CMK (cell line): Measurements from ENCODE around the gene ABHD12.
"Not testable (repeated sequence)": the region's sequence is repeated elsewhere in the genome, so short reads cannot be mapped to it uniquely, and the experiment has no call there.

Source experiments
- DNase-seq: peaks from one replicate; pipeline ENCODE4 v3.0.0-alpha.2; 2010; ENCODE audit warnings: low read depth

ABHD12 gene

DNA sequence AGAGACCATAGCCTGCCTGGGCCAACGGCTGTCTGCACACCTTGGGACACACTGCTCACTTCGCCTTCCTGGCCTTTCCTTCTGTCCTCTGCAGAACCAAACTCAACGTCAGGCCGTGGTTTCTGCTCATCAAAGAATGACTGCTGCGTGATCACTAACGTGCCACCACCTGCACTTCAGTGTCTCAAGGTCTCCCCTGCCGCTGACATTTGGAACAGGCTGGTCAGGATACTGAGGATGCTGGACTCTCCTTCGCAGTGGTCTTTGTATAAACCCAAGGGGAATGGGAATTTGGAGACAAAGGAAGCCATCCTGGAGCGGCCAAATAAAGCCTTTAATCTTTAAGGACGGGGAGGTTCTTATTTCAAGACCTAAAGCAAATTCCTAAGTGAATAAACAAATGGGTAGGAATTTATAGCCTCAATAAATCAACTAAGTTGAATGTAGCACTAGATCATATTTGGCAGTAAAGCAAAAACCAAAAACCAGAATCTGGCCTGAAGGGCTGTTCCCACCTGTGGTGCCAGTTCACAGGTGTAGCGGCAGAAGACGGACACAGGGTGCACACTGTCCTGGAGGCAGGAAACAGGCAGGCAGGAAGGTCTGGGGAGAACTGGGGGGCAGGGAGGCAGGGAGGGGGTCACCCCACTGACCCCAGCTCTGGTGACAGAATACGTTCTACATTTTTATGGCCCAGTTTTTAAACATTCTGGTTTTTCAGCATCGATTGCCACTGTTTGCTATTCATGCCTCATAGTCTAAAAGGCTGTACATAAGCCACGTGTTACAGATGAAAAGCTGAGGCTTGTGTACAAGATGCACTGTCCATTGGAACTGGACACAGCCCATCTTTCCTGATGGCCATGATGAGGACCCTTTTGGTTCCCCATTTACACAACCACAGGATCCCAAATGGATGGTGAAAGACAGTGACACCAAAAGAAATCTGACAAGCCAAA, 36.6 kb downstream of the ABHD12 start:
- DNase-seq: no peak

DNA sequence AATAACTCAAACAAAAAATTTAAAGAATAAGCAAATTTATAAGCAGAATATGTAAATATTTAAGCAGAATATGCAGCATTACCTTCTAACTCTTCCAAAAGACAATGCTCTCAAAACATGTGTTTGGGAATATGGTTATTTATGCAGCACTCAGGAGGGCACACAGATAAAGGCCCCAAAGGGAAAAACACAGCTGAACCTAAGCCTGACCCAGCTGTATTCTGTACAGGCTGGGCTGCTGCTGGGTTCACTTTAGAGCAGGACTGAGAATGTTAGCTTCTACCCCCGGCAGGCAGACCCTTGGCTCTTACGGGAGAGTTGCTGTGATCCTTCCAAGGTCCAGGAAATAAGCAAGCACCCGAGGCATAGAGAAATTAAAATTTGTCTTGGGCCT, 37.3 kb downstream of the ABHD12 start:
- DNase-seq: no peak

DNA sequence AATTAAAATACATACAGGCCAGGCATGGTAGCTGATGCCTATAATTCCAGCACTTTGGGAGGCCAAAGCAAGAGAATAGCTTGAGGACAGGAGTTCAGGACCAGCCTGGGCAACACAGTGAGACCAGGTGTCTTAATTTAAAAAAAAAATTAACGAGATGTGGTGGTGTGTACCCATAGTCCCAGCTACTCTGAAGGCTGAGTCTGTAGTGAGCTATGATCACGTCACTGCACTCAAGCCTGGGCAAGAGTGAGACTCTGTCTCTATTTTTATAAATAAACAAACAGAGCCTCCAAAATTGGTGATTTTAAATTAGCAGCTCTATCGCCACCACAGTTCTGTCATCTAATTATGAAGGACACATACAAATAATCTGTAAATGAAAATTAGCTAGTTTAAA, 37.9 kb downstream of the ABHD12 start:
- no peak for DNase-seq

DNA sequence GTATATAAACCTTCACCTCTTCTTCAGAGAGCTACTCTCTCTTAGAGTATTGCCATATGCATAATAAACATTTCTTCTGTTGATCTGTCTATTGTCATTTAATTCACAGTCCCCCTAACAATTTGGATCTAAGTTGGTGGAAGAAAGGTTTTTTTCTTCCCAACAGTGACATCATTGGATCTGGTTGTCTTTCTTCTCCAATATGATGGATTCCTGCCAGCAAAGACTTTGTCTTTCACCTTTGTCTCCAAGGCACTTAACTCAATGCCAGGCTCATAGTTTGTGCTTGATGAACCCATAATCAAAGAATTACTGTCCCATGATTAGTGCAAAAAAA, 39.6 kb downstream of the ABHD12 start:
- no peak for DNase-seq

DNA sequence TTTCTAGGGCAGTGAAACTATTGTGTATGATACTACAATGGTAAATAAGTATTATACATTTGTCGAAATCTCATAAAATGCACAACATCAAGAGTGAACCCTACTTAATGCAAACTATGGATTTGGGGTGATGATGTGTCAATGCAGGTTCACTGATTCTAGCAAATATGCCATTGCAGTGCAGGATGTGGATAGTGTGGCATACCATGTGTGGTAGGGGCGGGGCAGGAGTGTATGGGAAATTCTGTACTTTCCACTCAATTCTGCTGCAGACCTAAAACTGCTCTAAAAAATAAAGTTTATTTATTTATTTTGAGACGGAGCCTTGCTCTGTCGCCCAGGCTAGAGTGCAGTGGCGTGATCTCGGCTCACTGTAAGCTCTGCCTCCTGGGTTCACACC, 44.3 kb downstream of the ABHD12 start:
- DNase-seq: no peak

DNA sequence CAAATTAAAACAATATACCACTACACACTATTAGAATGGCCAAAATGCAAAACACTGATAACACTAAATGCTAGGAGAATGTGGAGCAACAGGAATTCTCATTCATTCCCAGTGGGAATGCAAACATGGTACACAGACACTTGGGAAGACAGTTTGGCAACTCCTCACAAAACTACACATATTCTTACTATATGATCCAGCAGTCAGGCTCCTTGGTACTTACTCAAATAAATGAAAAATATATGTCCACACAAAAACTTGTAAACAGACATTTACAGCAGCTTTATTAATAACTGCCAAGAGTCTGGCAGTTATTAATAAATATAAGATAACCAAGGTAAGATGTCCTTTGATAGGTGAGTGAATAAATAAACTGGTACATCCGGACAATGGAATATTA, 44.9 kb downstream of the ABHD12 start:
- DNase-seq: no peak

DNA sequence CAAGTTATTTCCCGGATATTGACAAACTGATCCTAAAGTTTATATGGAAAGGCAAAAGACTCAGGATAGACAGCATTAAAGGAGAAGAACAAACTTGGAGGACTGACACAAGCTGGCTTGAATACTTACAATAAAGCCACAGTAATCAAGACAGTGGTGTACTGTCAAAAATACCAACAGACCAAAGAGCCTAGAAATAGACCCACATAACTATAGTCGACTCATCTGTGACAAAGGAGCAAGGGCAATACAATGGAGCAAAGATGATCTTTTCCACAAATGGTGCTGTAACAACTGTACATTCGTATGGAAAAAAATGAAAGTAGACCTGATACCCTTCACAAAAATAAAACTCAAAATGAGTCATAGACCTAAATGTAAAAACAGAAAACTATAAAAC, 46.0 kb downstream of the ABHD12 start:
- DNase-seq: no peak

DNA sequence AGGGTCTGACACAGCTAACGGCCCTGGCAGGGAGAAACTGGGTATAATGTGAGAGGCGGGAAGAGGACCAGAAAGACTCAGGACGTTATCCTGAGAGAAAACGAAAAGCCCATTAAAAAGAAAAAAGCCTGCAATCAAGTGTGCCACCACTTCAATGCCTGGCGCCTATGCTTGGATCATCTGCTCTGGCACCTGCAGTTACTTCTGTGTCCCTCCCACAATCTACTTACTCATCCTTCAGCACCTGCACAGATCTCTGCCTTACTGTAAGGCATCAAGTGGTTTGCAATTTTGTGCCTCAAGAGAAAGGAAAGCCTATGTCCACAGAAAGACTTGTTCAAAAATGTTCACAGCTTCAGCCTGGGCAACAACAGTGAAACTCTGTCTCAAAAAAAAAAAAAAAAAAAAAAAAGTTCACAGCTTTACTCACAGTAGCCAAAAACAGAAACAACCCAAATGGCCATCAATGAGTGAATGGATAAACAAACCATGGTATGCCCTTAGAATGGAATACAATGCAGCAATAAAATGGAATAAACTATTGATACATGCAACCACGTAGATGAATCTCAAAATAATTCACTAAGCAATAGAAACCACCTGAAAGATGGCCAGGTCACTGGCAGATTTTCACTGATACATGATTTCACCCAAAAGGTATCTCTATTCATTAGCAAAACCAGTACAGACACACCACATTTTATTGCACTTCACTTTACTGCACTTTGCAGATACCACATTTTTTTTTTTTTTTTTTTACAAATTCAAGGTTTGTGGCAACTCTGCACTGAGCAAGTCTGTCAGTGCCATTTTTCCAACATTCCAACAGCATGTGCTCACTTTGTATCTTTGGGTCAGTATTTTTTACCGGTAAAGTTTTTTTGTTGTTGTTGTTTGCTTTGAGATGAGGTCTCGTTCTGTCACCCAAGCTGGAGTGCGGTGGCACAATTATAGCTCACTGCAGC, 48.6 kb downstream of the ABHD12 start:
- DNase-seq: no peak

DNA sequence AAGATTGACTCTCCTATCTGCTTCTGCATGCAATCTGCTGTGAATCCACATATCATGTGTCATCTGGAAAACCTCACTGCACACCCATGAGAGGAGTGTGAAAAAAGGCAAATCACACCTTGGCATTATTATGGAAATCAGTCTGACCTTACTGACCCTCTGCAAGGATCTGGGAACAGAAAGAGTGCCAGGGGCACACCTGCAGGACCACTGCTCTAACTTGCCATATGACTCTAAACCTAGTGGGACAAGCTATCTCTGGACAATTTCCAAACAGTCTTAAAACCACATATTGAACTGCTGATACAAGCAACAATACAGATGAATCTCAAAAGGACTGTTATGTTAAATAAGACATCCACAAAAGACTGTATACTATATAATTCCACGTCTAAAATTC, 50.3 kb downstream of the ABHD12 start:
- no peak for DNase-seq

DNA sequence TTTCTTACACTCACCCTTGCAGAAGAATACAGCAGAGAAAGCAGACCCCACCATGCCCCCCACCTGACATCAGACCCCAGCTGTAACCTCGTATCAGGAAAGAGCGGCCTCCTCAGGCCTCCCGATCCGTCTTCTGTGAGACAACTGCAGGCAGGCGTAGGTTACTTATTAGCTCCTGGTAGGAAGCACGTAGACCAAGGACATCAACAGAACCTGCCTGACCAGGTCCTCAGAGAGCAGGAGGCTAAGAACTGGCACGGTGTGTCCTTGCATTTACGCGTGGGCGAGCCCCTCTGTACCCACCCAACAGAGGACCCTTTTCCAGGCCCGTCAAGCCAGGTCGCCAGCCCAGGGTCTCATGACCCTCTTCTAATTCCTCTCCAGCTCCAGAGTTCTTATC, 51.0 kb downstream of the ABHD12 start:
- DNase-seq: no peak

DNA sequence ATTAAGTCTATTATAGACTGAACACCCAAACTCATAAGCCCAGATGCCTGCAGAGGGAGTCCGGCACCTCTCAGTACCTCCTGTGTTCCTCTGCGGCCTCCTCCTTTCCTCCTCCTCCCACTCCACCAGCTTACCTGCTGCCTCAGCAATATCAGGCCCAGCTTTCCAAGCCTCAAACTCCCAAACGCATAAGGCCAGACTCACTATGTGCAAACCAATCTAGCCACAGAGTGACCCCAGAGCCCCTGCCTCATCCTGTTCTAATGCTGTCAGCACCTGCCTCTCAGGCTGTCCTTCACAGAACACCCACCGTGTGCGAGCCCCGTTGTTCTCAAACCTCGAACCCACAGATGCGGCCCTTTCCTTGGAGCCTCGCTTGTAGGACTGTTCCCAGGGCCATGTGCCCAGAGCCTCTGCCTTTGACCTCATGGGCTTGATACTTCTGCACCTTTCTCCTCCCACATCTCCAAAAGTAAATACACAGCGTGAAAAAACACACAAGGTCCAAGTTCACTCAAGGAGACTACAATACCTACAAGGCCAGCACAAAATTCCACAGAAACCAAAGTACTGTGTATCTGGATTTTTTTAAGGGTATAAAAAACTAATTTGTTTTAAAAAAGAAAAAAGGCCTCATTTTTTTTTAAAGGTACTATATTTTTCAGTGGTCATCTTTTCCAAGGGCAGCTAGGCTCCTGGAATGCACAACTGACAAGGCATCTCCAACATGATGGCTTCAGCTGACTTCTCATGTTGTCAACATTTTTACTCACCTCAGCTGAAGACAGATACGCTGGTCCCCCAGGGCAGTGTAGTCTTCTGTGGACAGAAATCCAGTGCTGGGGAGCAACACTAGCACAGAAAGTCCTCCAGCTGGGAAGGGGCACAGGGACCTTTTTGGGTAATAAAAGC, 52.3 kb downstream of the ABHD12 start:
- DNase-seq: no peak

DNA sequence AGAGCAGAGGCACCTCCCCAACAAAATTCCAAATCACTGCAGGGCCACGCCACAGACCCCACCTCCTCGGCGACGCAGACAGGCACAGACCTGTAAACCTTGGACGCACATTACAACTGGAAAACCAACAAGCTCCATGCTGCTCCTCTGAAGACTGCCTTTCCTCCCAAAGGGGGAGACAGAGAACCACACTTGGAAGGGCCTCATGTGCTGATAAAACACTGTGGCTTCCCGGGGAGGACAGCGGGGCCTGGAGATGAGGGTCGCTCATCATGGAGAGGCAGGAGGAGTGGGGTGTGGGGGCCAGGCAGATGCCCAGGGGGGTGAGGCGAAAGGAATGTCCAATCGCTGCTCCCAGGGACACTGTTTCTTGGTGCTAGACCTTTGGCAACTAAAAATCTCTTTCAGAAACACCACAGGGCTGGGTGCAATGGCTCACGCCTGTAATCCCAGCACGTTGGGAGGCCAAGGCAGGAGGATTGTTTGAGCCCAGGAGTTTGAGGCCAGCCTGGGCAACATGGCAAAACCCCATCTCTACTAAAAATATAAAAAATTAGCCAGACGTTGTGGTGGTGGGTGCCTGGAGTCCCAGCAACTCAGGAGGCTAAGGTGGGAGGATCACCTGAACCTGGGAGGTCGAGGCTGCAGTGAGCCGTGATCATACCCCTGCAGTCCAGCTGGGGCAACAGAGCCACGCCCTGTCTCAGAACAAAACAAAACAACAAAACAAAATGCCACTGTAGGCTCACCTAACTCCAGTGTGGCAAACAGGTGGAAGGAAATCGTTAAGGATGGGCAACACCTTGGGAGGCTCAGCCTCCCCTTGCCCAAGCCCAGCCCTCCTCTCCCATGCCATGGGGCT, 53.8 kb downstream of the ABHD12 start:
- DNase-seq: no peak

DNA sequence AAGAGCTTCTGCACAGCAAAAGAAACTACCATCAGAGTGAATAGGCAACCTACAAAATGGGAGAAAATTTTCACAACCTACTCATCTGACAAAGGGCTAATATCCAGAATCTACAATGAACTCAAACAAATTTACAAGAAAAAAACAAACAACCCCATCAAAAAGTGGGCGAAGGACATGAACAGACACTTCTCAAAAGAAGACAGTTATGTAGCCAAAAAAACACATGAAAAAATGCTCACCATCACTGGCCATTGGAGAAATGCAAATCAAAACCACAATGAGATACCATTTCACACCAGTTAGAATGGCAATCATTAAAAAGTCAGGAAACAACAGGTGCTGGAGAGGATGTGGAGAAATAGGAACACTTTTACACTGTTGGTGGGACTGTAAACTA, 55.7 kb downstream of the ABHD12 start:
- DNase-seq: not testable (repeated sequence)

DNA sequence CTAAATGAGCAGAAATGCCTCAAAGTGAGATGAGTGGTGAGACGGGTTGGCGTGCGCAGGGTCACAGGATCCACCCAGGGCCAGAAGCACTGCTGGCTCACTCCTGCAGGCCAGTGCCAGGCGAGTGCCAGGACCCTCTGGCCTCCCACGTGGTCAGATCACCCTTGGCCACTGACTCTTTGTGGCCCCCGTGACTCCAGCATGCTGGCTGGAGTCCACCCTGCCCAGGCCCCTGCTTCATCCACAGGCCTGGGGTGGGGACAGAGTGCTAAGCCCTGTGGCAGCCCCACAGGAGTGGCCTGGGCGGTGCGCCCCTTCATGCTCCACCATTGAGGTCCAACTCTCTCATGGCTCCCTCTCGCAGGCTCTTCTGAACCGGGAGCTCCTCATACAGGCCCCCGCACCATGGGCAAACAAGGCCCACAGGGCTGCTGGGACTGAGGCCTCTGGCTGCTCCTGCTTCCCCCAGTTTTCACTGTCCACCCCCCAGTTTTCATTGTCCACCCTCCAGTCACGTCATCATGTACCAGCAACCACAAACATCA, 61.6 kb downstream of the ABHD12 start:
- DNase-seq: no peak

DNA sequence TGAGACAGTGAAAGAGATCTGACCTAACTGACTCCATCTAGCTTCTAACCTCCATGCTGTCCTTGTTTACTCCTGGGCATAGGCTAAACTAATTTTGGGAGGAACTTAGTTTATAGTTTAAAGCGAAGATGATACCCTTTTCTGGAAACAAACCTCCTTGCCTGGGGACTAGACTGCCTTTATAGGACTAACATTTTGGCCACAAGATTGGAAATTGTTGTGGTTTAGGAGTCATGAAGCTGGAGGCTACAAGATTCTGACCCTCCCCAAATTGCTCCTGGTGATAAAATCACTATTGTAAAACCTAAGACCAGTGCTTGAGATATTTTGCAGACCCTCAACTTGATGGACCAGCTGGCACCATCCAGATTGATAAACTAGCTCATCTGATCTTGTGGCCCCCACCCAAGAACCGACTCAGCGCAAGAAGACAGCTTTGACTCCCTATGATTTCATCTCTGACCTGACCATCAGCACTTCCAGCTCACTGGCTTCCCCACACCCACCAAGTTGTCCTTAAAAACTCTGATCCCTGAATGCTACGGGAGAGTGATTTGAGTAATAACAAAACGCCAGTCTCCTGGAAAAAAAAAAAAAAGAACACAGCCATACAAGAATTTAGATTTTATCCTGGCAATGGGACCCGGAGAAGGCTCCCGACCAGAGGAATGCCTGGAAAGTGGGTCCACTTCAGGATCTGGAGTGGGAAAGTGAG, 63.0 kb downstream of the ABHD12 start:
- no peak for DNase-seq

DNA sequence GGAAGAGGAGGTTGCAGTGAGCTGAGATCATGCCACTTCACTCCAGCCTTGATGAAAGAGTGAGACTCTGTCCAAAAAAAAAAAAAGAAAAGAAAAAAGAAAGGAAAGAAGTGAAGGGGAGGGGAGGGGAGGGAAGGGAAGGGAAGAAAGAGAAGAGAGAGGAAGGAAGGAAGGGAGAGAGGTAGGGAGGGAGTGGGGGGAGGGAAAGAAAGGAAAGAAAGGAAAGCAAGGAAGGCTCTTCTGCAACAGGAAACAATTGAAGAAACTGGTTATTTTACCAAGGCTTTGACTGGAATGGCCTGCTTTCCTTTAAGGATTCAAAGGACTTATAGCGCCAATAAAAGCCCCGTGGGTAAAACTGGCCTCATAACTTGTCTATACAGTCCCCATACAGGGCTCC, 64.6 kb downstream of the ABHD12 start:
- DNase-seq: no peak

DNA sequence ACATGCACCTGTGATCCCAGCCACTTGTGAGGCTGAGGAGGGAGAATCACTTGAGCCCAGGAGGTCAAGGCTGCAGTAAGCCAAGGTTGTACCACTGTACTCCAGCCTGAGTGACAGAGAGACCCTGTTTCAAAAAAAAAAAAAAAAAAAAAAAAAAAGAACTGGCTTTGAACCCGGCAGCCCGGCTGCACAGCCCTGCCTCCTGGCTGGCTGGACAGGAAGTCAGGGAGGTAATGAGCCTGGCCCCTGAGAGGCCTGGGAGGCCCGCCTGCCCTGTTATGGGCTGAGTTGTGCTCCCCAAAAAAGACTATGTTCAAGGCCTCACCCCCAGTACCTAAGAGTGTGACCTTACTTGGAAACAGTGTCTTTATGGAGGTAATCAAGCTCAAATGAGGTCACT, 65.6 kb downstream of the ABHD12 start:
- no peak for DNase-seq

DNA sequence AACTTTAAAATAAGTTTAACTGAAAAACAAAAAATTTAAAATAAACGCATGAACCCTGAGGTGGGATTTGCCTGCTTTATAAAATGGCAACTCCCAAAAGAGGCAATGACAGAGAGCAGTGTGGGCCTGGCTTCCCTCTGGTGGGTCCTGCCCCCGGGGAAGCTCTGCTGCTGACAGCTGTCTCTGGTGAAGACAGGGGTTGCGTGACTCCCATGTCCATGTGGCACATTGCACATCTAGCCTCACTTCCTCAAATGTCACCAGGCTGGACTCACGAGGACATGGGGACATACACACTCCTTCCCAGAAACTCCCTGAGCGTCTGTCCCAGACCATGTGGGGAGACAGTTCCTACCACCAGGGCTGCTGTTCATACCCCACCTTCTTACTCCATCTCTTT, 66.2 kb downstream of the ABHD12 start:
- DNase-seq: no peak

DNA sequence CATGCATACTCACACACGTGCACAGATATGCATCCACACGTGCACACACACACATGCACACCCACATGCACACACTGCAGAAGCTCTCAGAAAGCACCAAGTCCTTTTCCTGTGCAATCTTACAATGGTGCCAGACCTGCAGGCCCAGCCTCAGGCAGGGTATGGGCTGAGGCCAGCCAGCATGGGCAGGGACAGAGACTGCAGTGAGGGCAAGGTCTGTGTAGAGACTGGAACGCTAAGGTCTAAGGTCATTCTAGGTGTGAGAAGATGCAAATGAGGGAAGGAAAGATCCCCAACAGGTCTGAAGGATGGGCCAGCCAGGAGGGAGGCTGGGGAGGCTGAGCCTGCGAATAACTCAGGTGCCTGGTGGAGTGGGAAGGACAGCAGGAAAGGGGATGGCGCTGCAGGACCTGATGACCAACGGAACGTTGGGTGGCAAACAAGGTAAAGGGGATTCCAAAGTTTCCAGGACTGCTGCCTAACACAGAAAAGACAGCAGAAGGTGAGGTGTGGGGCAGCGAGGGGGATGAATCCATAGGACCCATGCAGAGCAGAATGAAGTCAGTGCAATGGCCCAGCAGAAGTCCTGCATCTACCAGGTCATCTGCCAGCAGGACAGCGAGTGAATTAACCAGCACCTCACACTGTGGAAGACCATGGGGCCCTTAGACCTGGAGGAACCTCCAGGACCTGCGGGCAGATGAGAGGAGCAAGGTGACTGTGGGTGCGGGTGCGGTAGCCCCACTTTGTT, 67.0 kb downstream of the ABHD12 start:
- DNase-seq: no peak
